ENCODE results near the gene PHF12.

Gene PHF12

DNA sequence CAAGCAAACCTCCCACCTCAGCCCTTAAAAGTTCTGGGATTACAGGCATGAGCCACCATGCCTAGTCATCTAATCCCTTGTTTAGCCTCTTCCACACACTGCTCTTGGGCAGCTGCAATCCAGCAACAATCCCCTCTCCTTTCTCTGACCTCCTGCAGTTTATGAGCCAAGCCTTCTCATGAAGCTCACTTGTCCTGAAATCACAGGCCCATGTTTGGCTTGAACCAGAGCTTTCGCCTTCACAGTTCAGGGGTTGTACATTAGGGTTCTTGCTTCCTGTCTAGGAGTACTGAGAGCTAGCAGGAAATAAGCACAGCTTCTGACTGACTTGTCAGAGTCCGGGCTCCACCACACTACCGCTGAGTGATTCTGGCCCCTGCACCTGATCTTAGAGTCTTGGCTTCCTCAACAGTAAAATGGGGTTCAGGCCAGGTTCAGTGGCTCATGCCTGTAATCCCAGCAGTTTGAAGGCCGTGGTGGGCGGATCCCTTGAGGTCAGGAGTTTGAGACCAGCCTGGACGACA, 80.2 kb downstream of the PHF12 start:
- TF ChIP-seq TEAD4 (IDR thresholded peaks at IDR 0.05) = no peak
- TF ChIP-seq, protein P1, sequence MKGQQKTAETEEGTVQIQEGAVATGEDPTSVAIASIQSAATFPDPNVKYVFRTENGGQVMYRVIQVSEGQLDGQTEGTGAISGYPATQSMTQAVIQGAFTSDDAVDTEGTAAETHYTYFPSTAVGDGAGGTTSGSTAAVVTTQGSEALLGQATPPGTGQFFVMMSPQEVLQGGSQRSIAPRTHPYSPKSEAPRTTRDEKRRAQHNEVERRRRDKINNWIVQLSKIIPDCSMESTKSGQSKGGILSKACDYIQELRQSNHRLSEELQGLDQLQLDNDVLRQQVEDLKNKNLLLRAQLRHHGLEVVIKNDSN (IDR thresholded peaks at IDR 0.05) = no peak
- no peak for TF ChIP-seq EGR1 (IDR thresholded peaks at IDR 0.05)
- no peak for TF ChIP-seq RAD21 (IDR thresholded peaks at IDR 0.05; ENCODE audit: low read depth)
- TF ChIP-seq EP300 (IDR thresholded peaks at IDR 0.05; ENCODE audit: borderline replicate concordance) = no peak
- no peak for TF ChIP-seq FOXM1 (IDR thresholded peaks at IDR 0.05; ENCODE audit: borderline replicate concordance, low read depth)
- TF ChIP-seq, protein P2, sequence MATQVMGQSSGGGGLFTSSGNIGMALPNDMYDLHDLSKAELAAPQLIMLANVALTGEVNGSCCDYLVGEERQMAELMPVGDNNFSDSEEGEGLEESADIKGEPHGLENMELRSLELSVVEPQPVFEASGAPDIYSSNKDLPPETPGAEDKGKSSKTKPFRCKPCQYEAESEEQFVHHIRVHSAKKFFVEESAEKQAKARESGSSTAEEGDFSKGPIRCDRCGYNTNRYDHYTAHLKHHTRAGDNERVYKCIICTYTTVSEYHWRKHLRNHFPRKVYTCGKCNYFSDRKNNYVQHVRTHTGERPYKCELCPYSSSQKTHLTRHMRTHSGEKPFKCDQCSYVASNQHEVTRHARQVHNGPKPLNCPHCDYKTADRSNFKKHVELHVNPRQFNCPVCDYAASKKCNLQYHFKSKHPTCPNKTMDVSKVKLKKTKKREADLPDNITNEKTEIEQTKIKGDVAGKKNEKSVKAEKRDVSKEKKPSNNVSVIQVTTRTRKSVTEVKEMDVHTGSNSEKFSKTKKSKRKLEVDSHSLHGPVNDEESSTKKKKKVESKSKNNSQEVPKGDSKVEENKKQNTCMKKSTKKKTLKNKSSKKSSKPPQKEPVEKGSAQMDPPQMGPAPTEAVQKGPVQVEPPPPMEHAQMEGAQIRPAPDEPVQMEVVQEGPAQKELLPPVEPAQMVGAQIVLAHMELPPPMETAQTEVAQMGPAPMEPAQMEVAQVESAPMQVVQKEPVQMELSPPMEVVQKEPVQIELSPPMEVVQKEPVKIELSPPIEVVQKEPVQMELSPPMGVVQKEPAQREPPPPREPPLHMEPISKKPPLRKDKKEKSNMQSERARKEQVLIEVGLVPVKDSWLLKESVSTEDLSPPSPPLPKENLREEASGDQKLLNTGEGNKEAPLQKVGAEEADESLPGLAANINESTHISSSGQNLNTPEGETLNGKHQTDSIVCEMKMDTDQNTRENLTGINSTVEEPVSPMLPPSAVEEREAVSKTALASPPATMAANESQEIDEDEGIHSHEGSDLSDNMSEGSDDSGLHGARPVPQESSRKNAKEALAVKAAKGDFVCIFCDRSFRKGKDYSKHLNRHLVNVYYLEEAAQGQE (IDR thresholded peaks at IDR 0.05; ENCODE audit: low read depth) = no peak
- TF ChIP-seq TCF12 (IDR thresholded peaks at IDR 0.05; ENCODE audit: low read depth) = no peak
- TF ChIP-seq CREB1 (IDR thresholded peaks at IDR 0.05; ENCODE audit: low read depth) = no peak
- no peak for TF ChIP-seq TAF1 (IDR thresholded peaks at IDR 0.05; ENCODE audit: low read depth)
- no peak for TF ChIP-seq NFIC (IDR thresholded peaks at IDR 0.05)
- TF ChIP-seq ZBTB7A (IDR thresholded peaks at IDR 0.05; ENCODE audit: low read depth) = no peak
- no peak for TF ChIP-seq CEBPB (IDR thresholded peaks at IDR 0.05)
- TF ChIP-seq, protein P3, sequence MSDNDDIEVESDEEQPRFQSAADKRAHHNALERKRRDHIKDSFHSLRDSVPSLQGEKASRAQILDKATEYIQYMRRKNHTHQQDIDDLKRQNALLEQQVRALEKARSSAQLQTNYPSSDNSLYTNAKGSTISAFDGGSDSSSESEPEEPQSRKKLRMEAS (IDR thresholded peaks at IDR 0.05) = no peak
- no peak for TF ChIP-seq YY1 (IDR thresholded peaks at IDR 0.05; ENCODE audit: low read depth)

DNA sequence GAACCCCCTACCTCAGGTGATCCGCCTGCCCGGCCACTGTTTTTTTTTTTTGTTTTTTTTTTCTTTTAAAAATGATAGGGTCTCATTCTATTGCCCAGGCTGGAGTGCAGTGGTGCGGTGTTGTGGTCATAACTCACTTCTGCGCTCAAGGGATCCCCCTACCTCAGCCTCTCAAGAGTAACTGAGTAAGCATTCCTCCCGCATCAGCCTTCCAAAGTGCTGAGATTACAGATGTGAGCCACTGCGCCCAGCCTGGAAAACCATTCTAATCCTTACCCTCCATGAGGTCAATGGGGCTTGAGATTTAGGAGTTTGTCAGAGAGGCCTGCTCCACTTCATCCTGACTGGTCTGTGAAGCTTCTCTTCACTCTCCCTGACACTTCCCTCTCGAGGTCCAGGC, 84.0 kb downstream of the PHF12 start:
- TF ChIP-seq TCF12 (IDR thresholded peaks at IDR 0.05; ENCODE audit: low read depth) (no peak), CREB1 (IDR thresholded peaks at IDR 0.05; ENCODE audit: low read depth) (no peak)

DNA sequence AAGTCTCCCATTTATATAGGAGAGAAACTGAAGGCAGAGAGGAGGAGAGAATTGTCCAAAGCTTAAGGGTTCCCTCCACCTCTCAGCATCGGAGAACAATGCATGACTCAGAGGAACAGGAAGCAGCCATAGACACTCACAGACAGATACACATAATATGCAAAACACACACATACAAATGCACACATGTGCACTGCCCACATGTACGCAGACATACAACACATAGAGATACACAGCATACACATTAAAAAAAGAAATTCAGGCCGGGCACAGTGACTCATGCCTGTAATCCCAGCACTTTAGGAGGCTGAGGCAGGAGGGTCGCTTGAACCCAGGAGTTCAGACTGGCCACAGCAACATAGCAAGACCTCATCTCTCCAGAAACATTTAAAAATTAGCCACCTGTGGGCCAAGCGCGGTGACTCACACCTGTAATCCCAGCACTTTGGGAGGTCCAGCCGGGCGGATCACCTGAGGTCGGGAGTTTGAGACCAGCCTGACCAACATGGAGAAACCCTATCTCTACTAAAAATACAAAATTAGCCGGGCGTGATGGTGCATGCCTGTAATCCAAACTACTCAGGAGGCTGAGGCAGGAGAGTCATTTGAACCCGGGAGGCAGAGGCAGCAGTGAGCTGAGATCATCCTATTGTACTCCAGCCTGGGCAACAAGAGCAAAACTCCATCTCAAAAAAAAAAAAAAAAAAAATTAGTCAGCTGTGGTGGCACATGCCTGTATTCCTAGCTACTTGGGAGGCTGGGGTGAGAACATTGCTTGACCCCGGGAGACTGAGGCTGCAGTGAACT, 85.2 kb downstream of the PHF12 start:
- no peak for TF ChIP-seq TAF1 (IDR thresholded peaks at IDR 0.05; ENCODE audit: low read depth)
- TF ChIP-seq FOXM1 (IDR thresholded peaks at IDR 0.05; ENCODE audit: borderline replicate concordance, low read depth) = no peak
- no peak for TF ChIP-seq EP300 (IDR thresholded peaks at IDR 0.05; ENCODE audit: borderline replicate concordance)
- no peak for TF ChIP-seq YY1 (IDR thresholded peaks at IDR 0.05; ENCODE audit: low read depth)
- no peak for TF ChIP-seq NFIC (IDR thresholded peaks at IDR 0.05)
- TF ChIP-seq, protein P1 (IDR thresholded peaks at IDR 0.05) = no peak
- TF ChIP-seq CEBPB (IDR thresholded peaks at IDR 0.05) = no peak
- TF ChIP-seq, protein P2 (IDR thresholded peaks at IDR 0.05; ENCODE audit: low read depth) = no peak
- TF ChIP-seq TCF12 (IDR thresholded peaks at IDR 0.05; ENCODE audit: low read depth) = no peak
- TF ChIP-seq, protein P3 (IDR thresholded peaks at IDR 0.05) = no peak
- no peak for TF ChIP-seq RAD21 (IDR thresholded peaks at IDR 0.05; ENCODE audit: low read depth)
- no peak for TF ChIP-seq TEAD4 (IDR thresholded peaks at IDR 0.05)
- no peak for TF ChIP-seq EGR1 (IDR thresholded peaks at IDR 0.05)
- no peak for TF ChIP-seq CREB1 (IDR thresholded peaks at IDR 0.05; ENCODE audit: low read depth)
- TF ChIP-seq ZBTB7A (IDR thresholded peaks at IDR 0.05; ENCODE audit: low read depth) = no peak

DNA sequence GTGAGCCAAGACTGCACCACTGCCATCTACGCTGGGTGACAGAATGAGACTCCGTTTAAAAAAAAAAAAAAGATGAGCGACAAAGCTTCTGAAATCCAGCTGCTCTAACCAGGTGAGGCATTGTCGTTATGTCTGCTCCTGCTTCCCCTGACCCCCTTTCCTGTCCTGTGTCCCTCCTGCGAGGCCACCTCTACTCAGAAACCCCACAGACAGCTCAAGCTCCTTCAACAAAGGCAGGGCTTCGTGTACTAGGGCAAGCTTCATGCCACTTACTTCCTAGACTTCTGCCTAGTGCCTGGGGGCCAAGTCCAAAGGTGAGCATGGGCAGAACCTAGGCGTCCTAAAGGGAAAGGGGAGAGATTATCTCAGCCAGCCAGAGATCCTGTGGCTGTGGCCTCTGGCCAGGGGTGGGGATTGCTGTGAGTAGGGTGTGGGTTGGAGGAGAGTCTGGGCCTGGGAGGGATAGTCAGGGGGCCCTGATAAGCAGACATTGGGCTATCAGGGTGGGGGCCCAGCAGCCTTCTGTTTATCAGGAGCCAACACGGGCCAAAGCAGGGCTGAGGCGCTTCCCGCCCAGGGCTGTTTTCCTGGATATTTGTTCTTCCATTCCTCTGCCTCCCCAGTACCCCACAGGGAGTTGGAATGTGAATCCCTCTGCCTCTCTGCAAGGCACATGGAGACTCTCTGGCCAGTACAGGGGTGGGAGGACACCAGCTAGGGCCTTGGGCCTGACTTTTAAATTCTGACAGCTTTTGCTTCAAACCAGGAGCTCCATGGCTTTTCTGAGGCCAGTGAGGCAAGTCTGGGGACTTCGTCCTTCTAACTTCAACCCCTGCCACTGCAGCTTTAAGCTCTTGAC, 86.1 kb downstream of the PHF12 start:
- no peak for TF ChIP-seq RAD21 (IDR thresholded peaks at IDR 0.05; ENCODE audit: low read depth)
- no peak for TF ChIP-seq TCF12 (IDR thresholded peaks at IDR 0.05; ENCODE audit: low read depth)
- TF ChIP-seq TAF1 (IDR thresholded peaks at IDR 0.05; ENCODE audit: low read depth) = no peak
- no peak for TF ChIP-seq CEBPB (IDR thresholded peaks at IDR 0.05)
- TF ChIP-seq, protein P3 (IDR thresholded peaks at IDR 0.05) = no peak
- no peak for TF ChIP-seq YY1 (IDR thresholded peaks at IDR 0.05; ENCODE audit: low read depth)

DNA sequence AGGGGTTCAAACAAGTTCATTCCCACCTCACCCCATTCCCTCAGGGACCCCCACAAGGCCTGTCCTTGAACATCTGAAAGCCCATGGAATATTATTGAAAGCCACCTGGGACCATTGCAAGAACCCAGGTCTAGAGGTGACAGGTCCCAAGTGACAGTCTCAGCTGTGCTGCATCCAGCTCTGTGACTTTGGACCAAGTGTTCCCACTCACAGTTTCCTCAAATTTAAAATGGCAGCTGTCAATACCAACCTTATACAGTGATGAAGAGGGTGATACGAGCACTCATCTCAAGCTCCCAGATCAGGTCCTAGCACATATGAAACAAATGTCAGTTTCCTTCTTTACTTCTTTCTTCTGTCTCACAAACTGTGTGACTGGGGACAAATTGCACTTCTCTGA, 87.4 kb downstream of the PHF12 start:
- TF ChIP-seq ZBTB7A (IDR thresholded peaks at IDR 0.05; ENCODE audit: low read depth) (no peak), TAF1 (IDR thresholded peaks at IDR 0.05; ENCODE audit: low read depth) (no peak), EP300 (IDR thresholded peaks at IDR 0.05; ENCODE audit: borderline replicate concordance) (no peak), CREB1 (IDR thresholded peaks at IDR 0.05; ENCODE audit: low read depth) (no peak), YY1 (IDR thresholded peaks at IDR 0.05; ENCODE audit: low read depth) (no peak), TEAD4 (IDR thresholded peaks at IDR 0.05) (no peak), TCF12 (IDR thresholded peaks at IDR 0.05; ENCODE audit: low read depth) (no peak), NFIC (IDR thresholded peaks at IDR 0.05) (no peak), FOXM1 (IDR thresholded peaks at IDR 0.05; ENCODE audit: borderline replicate concordance, low read depth) (no peak), EGR1 (IDR thresholded peaks at IDR 0.05) (no peak)
- TF ChIP-seq, protein P1 (IDR thresholded peaks at IDR 0.05) = no peak
- TF ChIP-seq, protein P2 (IDR thresholded peaks at IDR 0.05; ENCODE audit: low read depth) = no peak
- TF ChIP-seq, protein P3 (IDR thresholded peaks at IDR 0.05) = no peak
